BE2C (cell line): ENCODE results near the gene RIMS3.

Experiments used
- DNase-seq: peaks from one replicate; pipeline ENCODE4 v3.0.0-alpha.2; 2020
- H3K27me3 ChIP-seq: fragments of 250-450 bp; sonication (Bioruptor Pico); 2 replicates; pipeline ENCODE4 v1.5.1; 2020; ENCODE audit warnings: mild to moderate bottlenecking
- H3K36me3 ChIP-seq: fragments of 250-450 bp; sonication (Bioruptor Pico); 2 replicates; pipeline ENCODE4 v1.5.1; 2020; ENCODE audit warnings: mild to moderate bottlenecking
- H3K4me1 ChIP-seq: fragments of 250-450 bp; sonication (Bioruptor Pico); 2 replicates; pipeline ENCODE4 v1.5.1; 2020
- H3K4me3 ChIP-seq: 2 replicates; pipeline ENCODE4 v1.5.1; 2011; ENCODE audit warnings: low read depth, low read length
- H3K9me3 ChIP-seq: fragments of 250-450 bp; sonication (Bioruptor Pico); 2 replicates; pipeline ENCODE4 v1.5.1; 2020
- TF ChIP-seq, protein P1 (sequence below): IDR thresholded peaks from 2 replicates; pipeline ENCODE4 v1.5.1; 2012; ENCODE audit warnings: mild to moderate bottlenecking, low read depth, low read length

RIMS3 gene

DNA sequence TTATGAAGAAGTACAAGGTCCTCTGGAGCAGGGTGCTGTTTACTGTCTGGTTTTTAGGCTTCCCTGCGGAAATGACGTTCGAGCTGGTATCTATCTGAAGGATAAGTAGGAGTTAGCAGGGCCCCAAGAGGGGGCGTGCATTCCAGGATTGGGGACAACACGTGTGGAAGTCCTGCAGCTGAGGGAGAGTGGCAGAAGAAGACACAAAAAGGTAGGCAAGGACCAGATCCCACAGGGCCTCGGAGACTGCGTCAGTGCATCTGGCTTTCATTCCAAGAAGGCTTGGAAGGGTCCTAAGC lies 5.9 kb downstream of the RIMS3 start:
- H3K4me1 ChIP-seq: peaks cover 13% of the 10 kb centered on the region

DNA sequence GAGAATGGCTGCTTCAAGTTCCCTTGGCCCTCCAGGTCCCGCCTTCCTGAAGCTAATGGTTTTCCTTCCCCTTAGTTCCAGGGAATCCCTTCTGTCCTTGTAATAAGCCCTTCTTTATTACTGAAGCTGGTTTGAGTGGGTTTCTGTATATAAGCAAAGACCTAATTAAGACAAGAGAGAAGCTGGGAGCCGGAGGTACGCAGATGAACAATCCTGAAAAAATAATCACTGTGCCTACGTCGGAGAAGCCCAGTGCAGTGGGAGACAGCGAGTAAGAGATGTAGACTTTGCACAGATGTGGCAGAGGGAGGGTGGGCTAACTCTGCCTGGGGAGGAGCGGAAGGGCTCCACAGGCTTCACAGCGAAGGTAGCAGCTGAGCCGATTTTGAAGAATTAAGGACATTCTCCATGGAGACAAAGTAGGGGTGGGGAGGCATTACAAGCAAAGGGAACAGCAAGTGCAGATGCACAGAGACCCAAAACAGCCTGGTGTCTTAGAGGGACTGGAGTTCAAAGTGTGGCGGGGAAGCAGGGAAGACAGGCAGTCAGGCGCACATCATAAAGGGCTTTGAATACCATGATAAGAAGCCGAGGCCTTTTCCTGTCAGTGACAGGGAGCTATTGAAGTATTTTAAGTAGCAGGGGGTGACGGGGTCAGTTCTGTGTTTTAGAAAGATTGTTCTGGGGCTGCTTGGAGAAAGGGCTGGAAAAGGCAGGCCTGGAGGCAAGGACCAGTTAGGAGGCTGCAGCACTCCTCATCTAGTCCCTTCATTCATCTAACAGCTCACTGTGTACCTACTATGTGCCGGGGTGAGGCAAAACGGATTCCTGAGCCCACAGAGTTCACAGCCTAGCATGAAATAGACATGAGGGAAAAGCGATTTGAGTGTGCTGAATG lies 6.5 kb downstream of the RIMS3 start:
- TF ChIP-seq, protein P1, sequence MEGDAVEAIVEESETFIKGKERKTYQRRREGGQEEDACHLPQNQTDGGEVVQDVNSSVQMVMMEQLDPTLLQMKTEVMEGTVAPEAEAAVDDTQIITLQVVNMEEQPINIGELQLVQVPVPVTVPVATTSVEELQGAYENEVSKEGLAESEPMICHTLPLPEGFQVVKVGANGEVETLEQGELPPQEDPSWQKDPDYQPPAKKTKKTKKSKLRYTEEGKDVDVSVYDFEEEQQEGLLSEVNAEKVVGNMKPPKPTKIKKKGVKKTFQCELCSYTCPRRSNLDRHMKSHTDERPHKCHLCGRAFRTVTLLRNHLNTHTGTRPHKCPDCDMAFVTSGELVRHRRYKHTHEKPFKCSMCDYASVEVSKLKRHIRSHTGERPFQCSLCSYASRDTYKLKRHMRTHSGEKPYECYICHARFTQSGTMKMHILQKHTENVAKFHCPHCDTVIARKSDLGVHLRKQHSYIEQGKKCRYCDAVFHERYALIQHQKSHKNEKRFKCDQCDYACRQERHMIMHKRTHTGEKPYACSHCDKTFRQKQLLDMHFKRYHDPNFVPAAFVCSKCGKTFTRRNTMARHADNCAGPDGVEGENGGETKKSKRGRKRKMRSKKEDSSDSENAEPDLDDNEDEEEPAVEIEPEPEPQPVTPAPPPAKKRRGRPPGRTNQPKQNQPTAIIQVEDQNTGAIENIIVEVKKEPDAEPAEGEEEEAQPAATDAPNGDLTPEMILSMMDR: no peak
- Histone ChIP-seq H3K27me3 (no peaks in the 10 kb centered on the region), H3K4me1 (peaks cover 17% of the 10 kb centered on the region), H3K36me3 (peaks cover 5% of the 10 kb centered on the region), H3K9me3 (no peaks in the 10 kb centered on the region), H3K4me3 (no peak overlapping the region)
- DNase-seq: no peak

More for the DNA sequence above, 5.9 kb downstream of the RIMS3 start:
- no peaks in the 10 kb centered on the region for H3K27me3 ChIP-seq
- DNase-seq: no peak
- TF ChIP-seq, protein P1: no peak
- peaks cover 5% of the 10 kb centered on the region for H3K36me3 ChIP-seq
- H3K4me3 ChIP-seq: no peak overlapping the region
- no peaks in the 10 kb centered on the region for H3K9me3 ChIP-seq

DNA sequence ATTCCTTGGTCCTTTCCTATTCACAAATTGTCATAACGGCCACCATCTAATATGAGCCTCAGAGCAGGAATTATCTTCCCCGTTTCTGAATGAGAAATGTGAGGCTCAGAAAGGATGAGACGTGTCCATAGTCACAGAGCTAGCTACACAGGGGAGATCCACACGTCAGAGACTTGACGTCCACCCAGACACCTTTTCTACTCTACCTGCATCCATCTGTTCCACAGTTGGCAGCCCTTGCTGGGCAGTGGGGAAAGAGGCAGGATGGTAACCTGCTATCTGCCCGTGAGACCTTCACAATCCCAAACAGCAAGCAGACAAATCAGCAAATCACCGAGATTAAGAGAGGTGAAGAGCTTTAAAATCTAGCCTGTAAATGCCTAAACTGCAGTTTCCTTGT lies 8.4 kb downstream of the RIMS3 start:
- Histone ChIP-seq H3K36me3 (peaks cover 5% of the 10 kb centered on the region), H3K27me3 (no peaks in the 10 kb centered on the region), H3K4me1 (peaks cover 15% of the 10 kb centered on the region), H3K9me3 (no peaks in the 10 kb centered on the region), H3K4me3 (no peak overlapping the region)
- TF ChIP-seq, protein P1: no peak
- DNase-seq: no peak

DNA sequence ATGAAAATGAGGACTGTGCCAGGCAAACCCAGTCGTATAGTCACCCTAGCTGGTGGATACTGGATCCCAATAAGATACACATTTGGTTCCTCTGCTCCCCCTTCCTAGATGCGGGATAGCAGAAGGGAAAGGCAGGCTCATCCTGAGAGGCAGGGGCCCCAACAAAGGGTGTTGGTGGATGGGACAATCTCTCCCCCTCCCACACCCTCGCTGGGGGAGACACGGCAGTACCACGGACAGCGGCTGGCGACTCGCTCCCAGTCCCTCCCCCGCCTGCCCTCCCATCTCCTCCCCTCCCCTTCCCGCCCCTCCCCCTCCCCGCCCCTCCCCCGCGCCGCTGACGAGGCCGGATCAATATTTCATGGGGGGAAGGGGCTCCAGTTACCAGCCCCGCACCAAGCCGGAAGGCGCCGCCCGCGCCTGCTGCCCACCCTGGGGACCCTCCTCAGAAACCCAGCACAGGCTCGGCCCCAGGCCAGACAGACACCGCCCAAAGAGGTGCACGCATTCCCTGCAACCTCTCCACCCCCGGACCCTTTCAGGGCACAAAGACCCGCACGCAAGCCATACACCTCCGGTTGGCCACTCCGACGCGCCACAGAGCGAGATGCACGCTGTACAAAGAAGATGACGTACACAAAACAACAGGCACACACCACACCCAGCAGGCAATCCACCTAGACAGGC lies 11.5 kb downstream of the RIMS3 start:
- no peak for DNase-seq
- TF ChIP-seq, protein P1: no peak

DNA sequence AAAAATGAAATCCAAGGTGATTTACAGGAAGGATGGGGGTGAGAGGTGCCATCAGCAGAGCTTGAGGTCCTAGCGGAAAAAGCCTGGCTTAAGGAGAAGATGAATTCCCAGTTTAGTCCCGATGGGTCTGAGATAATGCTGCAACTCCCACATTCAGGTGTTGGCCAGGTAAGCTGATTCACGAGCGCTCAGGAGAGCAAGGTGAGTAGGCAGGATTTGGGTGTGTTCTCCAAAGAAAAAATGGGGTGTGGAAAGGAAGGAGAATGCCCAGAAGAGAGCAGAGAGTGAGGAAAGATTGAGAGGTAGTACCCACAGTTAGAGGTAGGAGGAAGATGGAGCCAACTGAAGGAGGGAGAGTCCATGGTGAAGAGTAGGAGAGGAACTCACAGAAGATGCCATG lies 12.5 kb downstream of the RIMS3 start:
- 0 out of 2 replicates have a peak, but pooled peaks cover 2% of the 10 kb centered on the region for H3K36me3 ChIP-seq
- H3K4me1 ChIP-seq: peaks cover 9% of the 10 kb centered on the region
- no peak for DNase-seq
- no peaks in the 10 kb centered on the region for H3K27me3 ChIP-seq
- H3K4me3 ChIP-seq: no peak overlapping the region
- TF ChIP-seq, protein P1: no peak
- no peaks in the 10 kb centered on the region for H3K9me3 ChIP-seq

More for the DNA sequence above, 11.5 kb downstream of the RIMS3 start:
- Histone ChIP-seq H3K4me1 (peaks cover 9% of the 10 kb centered on the region), H3K4me3 (peak overlapping the region; percentile 34; the same call in 1 of the 2 replicates), H3K9me3 (no peaks in the 10 kb centered on the region), H3K27me3 (no peaks in the 10 kb centered on the region), H3K36me3 (0 out of 2 replicates have a peak, but pooled peaks cover 2% of the 10 kb centered on the region)

DNA sequence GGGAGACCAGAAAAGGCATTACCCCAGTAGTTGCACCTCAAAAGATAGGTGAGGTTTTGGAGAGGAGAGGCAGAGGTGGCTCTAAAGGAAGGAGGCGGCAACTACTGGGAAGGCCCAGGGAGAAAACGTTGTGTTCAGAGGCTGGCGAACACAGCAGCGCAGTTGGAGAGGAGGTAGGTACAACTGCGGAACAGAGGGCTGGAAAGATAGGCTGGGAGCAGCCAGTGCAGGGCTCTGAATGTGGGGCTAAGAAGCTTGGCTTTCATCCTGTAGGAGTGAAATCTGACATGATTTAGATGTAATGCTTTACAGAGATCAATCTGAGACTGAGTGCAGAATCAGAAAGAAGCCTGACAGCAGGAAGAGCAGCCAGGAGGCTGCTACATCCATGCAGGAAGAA lies 13.0 kb downstream of the RIMS3 start:
- no peak for DNase-seq
- TF ChIP-seq, protein P1: no peak

More for the DNA sequence above, 13.0 kb downstream of the RIMS3 start:
- H3K36me3 ChIP-seq: peaks cover 2% of the 10 kb centered on the region; the same call in 1 of the 2 replicates
- H3K4me1 ChIP-seq: peaks cover 9% of the 10 kb centered on the region
- no peak overlapping the region for H3K4me3 ChIP-seq
- H3K9me3 ChIP-seq: no peaks in the 10 kb centered on the region
- H3K27me3 ChIP-seq: no peaks in the 10 kb centered on the region
